GM12892 (cell line): ENCODE results near the gene SLC4A4.

Experiments used
- POLR2A ChIP-seq: IDR thresholded peaks from 2 replicates; pipeline ENCODE4 v1.6.1; 2011; ENCODE audit warnings: low read depth, low read length, control low read depth
- POLR2AphosphoS5 ChIP-seq: IDR thresholded peaks from 2 replicates; pipeline ENCODE4 v1.6.1; 2011; ENCODE audit warnings: low read depth, low read length, control low read depth

DNA sequence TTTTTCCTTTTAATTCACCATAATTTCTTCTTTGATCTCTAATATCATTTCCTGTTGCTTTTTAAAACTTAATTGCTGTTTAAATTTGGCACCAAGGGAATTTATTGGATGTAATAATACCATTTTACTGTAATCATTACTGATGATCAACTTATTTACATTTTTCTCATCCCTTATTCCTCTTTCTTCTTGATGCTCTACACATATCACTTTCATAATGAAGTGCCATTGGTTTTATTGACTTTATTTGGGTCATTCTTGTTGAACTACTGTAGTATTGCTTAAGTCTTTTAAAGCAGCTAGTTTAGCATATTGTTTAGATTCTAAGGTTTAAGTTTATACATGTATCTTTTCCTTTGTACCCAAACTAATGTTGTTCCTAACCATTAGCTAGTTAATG lies 130.7 kb downstream of the SLC4A4 start:
- TF ChIP-seq POLR2A (no peak), POLR2AphosphoS5 (no peak)
